BJ (cell line): Measurements from ENCODE around the gene CD80. TPM values are rescaled to one million over a fixed set of nuclear protein-coding genes. Genes with fewer than 3 reads are reported as not detected.
"Not testable (repeated sequence)": the region's sequence is repeated elsewhere in the genome, so short reads cannot be mapped to it uniquely, and the experiment has no call there.

Experiments
- CTCF ChIA-PET: fragments of 350-600 bp; formaldehyde crosslinking; extraction: SDS; loops from one replicate; lab custom pipeline; 2021; ENCODE audit warnings: antibody characterized with exemption, inconsistent platforms; lab: Yijun Ruan, JAX
- POLR2A ChIA-PET: fragments of 300-600 bp; sonication (Branson Sonifier 250); formaldehyde crosslinking; extraction: SDS; loops from one replicate; lab custom pipeline; 2021; ENCODE audit warnings: antibody characterized with exemption; lab: Charles Lee
- DNase-seq: peaks from one replicate; pipeline ENCODE4 v3.0.0-alpha.2; 2011; ENCODE audit warnings: low read depth
- H3K27me3 ChIP-seq: 2 replicates; pipeline ENCODE4 v1.6.0; 2011; ENCODE audit warnings: low read length; ENCODE audit not compliant: control insufficient read depth, insufficient read depth
- H3K36me3 ChIP-seq: 2 replicates; pipeline ENCODE4 v1.5.1; 2011; ENCODE audit warnings: low read length; ENCODE audit not compliant: control insufficient read depth, insufficient read depth
- H3K4me3 ChIP-seq: 2 replicates; pipeline ENCODE4 v1.5.1; 2011; ENCODE audit warnings: low read depth, mild to moderate bottlenecking, control low read depth, low read length
- polyA plus RNA-seq: library from polyadenylated mRNA; depleted of rRNA; stranded (reverse); fragments of >200 nt; gene quantifications from 2 replicates; pipeline ENCODE4 v1.2.3, GENCODE V29; 2011
- TF ChIP-seq, protein P1 (sequence below): IDR thresholded peaks from 2 replicates; pipeline ENCODE4 v1.5.1; 2011; ENCODE audit warnings: low read depth, mild to moderate bottlenecking, control low read depth, inconsistent platforms, low read length, moderate library complexity; ENCODE audit not compliant: insufficient read depth

CD80 gene
- polyA plus RNA-seq, 1 experiment, result not detected

- H3K36me3 ChIP-seq, result no peaks in the 10 kb centered on the region
- ChIA-PET POLR2A (no interaction called here), CTCF (interaction anchor here (0.6 kb wide), 1 partner anchor 108 kb away, joined by 3 read pairs; no protein-coding TSS in a partner anchor)
Observed at GRCh38 chr3:119555929-119556328, 3.5 kb downstream of the CD80 start.

GRCh38 chr3:119555309-119555735, 4.1 kb downstream of the CD80 start:
- TF ChIP-seq, protein P1, sequence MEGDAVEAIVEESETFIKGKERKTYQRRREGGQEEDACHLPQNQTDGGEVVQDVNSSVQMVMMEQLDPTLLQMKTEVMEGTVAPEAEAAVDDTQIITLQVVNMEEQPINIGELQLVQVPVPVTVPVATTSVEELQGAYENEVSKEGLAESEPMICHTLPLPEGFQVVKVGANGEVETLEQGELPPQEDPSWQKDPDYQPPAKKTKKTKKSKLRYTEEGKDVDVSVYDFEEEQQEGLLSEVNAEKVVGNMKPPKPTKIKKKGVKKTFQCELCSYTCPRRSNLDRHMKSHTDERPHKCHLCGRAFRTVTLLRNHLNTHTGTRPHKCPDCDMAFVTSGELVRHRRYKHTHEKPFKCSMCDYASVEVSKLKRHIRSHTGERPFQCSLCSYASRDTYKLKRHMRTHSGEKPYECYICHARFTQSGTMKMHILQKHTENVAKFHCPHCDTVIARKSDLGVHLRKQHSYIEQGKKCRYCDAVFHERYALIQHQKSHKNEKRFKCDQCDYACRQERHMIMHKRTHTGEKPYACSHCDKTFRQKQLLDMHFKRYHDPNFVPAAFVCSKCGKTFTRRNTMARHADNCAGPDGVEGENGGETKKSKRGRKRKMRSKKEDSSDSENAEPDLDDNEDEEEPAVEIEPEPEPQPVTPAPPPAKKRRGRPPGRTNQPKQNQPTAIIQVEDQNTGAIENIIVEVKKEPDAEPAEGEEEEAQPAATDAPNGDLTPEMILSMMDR, result no peak
- Histone ChIP-seq H3K4me3 (no peak overlapping the region), H3K36me3 (no peaks in the 10 kb centered on the region), H3K27me3 (peaks cover 4% of the 10 kb centered on the region)
- ChIA-PET CTCF (no interaction called here), POLR2A (no interaction called here)
- no peak for DNase-seq

More at GRCh38 chr3:119555929-119556328, 3.5 kb downstream of the CD80 start:
- peaks cover 4% of the 10 kb centered on the region for H3K27me3 ChIP-seq
- TF ChIP-seq, protein P1, result no peak
- DNase-seq, result no peak
- no peak overlapping the region for H3K4me3 ChIP-seq

DNA sequence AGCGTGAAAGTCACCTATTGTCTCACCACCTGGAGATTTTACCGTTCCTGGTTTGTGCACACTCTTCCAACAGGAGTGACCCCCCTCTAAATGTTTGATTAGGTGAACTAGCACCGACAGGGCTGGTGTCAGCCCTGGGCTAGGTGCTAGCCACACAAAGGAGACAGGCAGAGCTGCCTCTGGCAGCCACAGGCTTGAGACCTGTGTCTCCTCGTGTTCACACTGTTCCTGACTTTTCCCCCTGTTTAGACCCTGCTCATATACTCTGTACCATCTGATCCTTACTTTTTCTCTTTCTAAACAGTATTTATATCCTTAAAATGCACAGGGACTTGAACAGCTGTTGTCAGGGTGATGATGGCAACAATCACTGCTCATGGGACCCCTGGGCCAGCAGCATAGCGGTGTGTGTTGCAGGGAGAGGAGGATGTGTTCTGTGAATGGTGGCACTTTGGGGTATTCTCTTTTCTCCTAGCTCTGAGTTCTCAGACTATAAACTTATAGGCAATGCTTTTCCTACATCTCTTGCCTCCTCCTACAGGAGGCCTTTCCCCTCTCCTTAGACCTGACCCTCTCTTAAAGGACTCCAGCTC, 5.5 kb downstream of the CD80 start:
- TF ChIP-seq, protein P1, result no peak
- Histone ChIP-seq H3K36me3 (no peaks in the 10 kb centered on the region), H3K27me3 (peaks cover 4% of the 10 kb centered on the region), H3K4me3 (no peak overlapping the region)
- ChIA-PET POLR2A (no interaction called here), CTCF (no interaction called here)
- no peak for DNase-seq

- CTCF ChIA-PET, H3K27me3 ChIP-seq, POLR2A ChIA-PET, H3K4me3 ChIP-seq, DNase-seq, H3K36me3 ChIP-seq: not testable (repeated sequence)
Observed at GRCh38 chr3:119552928-119553327, 6.5 kb downstream of the CD80 start.

DNA sequence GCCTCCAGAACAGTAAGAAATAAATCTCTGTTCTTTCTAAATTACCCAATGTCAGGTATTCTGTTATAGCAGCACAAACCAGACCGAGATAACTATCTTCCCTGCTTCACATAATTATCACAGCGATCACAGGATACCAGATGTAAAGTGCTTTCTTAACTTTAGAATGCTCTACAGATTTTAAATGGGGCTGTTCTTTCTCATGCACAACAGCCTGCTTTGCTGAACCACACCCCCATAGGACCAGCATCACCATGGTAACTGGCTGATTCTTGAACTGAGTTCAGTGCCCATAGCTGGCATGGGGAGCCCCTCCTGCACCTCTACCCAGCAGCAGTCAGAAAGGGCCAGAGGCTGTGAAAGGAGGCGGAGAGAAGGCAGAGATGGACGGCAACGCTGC, 7.8 kb downstream of the CD80 start:
- no peak overlapping the region for H3K4me3 ChIP-seq
- POLR2A ChIA-PET, result no interaction called here
- no peaks in the 10 kb centered on the region for H3K36me3 ChIP-seq
- CTCF ChIA-PET, result interaction anchor here (1.4 kb wide), 1 partner anchor 12 kb away, joined by 5 read pairs; no protein-coding TSS in a partner anchor
- H3K27me3 ChIP-seq, result peaks cover 2% of the 10 kb centered on the region; the same call in 1 of the 2 replicates
- no peak for DNase-seq
- TF ChIP-seq, protein P1, result no peak
